Vagina (tissue), 2 donors: ENCODE data around the gene ABHD2.

Experiments
- POLR2AphosphoS5 ChIP-seq, 2 donors: sonication (generic); formaldehyde crosslinking; IDR thresholded peaks; one replicate each; pipeline ENCODE4 v1.9.0; 2017; ENCODE audit warnings: antibody characterized with exemption in 2 of 2, mild to moderate bottlenecking in 2 of 2, low read depth in 1 of 2; ENCODE audit not compliant: insufficient read depth in 1 of 2
- TF ChIP-seq, protein P1 (sequence below), 3 experiments: fragments of 450-650 bp in 2 of 3; fragments of 200-600 bp in 1 of 3; sonication (generic) in 1 of 3; IDR thresholded peaks; one replicate each; pipeline ENCODE4 v1.5.1; 2017 to 2019; ENCODE audit warnings: antibody characterized with exemption in 3 of 3, mild to moderate bottlenecking in 2 of 3, moderate library complexity in 2 of 3

DNA sequence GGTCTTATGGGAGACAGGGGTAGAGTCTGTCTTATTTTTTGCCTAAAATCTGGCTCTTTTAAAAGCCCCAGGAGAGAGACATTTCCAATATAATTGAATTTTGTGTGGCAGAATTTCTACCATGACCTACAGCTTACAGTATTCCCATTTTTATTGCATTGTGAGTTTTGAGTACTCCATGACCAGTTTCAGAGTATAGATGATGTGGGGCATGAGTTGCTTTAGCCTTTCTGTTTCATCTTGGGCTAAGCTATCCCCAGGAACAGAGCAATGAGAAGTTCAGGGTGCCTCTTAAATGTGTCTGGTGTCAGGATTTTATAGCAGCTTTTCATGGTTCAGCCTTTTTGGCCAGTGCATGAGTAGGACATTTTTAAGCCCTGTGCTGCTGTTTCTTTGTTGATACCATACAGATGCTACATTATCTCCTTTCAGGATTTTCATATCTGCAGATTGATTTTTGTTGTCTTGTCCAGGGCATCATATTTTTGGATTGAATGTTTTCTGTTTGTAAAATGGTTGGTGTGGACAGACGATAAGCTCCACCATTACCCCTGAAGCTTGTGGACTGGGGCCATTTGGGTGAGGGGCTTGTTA, 3.5 kb downstream of the ABHD2 start:
- TF ChIP-seq POLR2AphosphoS5 (IDR thresholded peaks at IDR 0.05; ENCODE audit: insufficient read depth in 1 of 2, low read depth in 1 of 2) = no peak
- TF ChIP-seq, protein P1, sequence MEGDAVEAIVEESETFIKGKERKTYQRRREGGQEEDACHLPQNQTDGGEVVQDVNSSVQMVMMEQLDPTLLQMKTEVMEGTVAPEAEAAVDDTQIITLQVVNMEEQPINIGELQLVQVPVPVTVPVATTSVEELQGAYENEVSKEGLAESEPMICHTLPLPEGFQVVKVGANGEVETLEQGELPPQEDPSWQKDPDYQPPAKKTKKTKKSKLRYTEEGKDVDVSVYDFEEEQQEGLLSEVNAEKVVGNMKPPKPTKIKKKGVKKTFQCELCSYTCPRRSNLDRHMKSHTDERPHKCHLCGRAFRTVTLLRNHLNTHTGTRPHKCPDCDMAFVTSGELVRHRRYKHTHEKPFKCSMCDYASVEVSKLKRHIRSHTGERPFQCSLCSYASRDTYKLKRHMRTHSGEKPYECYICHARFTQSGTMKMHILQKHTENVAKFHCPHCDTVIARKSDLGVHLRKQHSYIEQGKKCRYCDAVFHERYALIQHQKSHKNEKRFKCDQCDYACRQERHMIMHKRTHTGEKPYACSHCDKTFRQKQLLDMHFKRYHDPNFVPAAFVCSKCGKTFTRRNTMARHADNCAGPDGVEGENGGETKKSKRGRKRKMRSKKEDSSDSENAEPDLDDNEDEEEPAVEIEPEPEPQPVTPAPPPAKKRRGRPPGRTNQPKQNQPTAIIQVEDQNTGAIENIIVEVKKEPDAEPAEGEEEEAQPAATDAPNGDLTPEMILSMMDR (IDR thresholded peaks at IDR 0.05) = no peak
